Ishikawa (cell line): ENCODE results near the gene OR52J3.

Source experiments
- EP300 ChIP-seq: IDR thresholded peaks from 2 replicates; pipeline ENCODE4 v1.6.1; 2012; ENCODE audit warnings: borderline replicate concordance
- TAF1 ChIP-seq: IDR thresholded peaks from 2 replicates; pipeline ENCODE4 v1.6.1; 2012; ENCODE audit warnings: low read depth, mild to moderate bottlenecking
- YY1 ChIP-seq: IDR thresholded peaks from 2 replicates; pipeline ENCODE4 v1.6.1; 2012; ENCODE audit warnings: low read depth

DNA sequence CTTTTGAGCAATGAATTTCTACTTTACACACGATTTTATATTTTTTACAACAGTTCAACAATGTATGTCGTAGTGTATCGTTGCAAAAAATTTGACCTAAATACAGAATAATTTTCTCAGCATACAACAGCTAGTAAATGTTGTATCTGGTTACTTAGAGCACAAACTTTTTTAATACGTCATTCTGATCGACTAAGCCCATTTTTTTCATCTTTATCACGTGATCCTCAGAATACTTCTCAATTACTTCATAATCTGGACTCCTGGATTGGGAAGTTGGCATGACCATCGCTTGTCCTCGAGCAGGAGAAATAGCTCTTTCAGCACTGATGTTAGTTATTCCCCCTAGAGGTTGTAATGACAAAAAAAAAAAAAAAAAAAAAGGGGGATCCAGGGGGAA lies 35.1 kb upstream of the OR52J3 start:
- TF ChIP-seq TAF1 = no peak
- no peak for TF ChIP-seq EP300
- no peak for TF ChIP-seq YY1
